ENCODE results near the gene MAML3.
"Not testable (repeated sequence)": the region's sequence is repeated elsewhere in the genome, so short reads cannot be mapped to it uniquely, and the experiment has no call there.

The MAML3 gene

DNA sequence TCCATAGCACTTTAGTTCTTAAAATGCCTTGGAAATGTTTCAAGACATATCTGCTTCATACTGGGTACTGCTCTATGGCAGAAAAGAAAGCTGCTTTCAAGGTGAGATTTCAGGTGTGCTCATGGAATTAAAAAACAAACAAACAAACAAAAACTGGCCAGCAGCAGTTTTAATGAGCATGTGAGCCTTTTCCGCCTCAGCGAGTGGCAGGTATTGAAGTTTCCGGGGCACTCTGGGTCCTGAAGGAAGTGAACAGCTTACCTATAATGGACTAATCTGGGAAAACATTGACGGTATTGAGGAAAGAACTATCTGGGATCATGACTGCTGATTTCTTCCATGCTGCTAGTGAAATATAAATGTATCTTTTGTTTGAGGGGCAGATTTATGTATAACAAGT, 194.6 kb downstream of the MAML3 start:
- no peak for DNase-seq

DNA sequence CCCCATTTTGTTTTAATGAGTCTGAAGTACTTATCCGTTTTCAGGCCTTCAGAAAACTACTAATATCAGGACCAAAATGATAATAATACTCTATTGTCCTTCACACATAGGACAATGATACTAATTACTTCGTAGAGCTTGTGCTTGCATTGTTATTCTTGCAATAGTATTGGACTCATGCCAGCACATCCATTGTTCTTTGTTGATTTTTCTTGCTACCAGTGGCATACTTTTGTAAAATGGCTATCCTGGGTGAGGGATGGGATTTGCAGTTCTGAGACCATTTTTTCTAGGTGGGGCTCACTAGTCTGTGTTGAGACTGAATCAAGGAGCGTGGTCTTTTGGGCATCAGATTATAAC, 195.3 kb downstream of the MAML3 start:
- DNase-seq = no peak

DNA sequence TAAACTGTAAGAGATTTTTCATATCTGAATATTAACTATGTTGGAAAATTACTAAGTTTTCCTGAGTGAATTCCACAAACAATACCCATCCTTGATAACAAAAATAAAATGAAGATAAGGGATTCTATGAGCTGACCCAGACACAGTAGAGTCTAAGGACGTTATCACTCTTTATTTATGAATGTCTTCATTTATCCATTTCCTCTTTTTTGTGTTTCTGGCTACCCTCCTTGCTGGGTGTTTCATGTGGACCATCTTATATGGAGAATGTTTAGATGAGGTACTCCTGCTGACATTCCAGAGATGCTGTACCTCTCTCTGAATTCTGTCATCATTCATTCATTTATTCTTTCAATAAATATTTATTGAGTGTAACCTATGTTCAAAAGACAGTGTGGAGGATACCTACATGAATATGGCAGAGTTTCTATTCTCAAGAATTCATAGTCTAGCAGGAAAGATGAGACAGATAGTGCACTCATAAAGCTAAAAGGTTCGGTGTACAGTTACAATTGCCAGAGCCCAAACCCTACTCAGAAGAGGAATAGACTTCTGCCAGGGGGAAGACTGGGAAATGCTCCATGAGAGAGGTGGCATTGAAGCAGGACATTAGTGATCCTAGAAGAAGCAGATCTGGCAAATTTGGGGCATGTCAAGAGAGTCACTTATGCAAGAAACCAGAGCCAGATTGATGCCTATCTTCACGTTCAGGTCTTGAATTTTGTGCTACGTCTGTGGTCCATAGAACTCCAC, 195.8 kb downstream of the MAML3 start:
- peak in 1 of 14 donors; percentile 19 for DNase-seq

DNA sequence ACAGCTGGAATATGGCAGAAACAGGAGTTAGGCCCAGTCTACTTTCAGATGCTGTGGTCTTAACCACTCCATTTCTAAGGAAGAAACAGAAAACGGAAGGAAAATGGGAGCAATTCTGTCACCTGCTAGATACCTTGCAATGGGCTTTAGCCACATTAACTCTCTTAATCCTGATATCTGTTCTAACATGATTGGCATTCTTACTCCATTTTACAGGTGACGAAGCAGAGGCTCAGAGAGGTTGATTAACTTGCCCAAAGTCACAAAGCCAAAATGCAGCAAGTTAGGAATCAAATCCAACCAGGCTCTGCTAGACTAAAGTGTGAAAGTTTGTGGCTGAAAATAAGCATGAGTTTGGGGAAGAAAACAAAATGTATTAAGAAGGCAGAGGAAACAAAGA, 196.9 kb downstream of the MAML3 start:
- DNase-seq = no peak

DNA sequence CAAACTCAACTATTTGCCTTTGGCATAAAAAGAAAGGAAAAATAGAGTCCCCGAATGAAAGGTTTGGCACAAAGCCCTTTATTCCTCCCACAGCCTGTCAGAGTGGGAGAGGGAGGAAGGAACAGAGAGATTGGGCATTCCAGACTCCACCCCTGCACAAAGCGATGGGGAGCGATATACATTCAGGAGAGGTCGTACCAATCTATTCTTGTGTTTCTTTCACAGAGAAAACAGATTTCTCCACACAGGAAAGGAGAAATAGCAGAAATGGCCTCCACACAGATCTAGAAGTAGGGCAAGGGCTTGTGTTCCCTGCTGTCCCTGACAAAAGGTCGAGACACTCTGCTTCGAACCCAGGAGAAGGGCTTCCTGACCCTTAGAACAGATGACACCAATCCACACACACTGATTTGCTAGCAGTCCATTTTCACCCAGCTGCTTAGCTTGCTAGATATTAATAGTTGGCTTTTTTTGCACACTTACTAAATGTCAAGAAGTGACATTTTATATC, 197.4 kb downstream of the MAML3 start:
- peak in 1 of 14 donors; percentile 24 for DNase-seq

DNA sequence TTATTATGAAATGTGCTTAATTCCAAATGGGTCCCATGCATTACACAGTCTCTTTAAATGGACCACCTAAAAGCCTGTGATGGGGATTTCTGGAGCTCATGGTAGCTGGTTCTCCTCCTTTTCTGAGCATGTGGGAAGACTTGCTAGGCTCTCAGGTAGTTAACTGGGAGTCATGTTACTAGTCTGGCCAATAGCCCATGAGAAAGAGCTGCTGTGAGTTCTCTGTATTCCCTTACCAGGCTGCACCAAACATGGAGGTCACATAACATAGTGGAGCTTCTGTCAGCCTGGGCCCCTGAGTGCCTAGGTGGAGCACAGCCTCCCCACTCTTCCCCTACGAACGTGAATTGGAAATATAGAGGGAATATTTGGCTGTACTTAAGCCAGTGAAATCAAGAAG, 198.4 kb downstream of the MAML3 start:
- DNase-seq = no peak

DNA sequence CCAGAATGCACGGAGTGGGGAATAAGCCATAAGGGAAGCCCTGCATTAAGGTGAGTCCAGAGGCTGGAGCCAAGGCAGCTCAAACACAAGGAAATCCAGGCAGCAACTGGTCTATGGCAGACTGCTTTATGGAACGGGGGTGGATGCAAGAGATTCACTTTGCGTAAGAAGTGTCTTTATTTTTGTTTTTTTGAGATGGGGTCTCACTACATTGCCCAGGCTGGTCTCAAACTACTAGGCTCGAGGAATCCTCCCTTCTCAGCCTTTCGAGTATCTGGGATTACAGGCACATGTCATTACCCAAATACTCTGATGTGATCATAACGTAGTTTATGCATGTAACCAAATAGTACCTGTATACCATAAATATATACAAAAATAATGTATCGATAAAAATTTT, 199.5 kb downstream of the MAML3 start:
- no peak for DNase-seq

DNA sequence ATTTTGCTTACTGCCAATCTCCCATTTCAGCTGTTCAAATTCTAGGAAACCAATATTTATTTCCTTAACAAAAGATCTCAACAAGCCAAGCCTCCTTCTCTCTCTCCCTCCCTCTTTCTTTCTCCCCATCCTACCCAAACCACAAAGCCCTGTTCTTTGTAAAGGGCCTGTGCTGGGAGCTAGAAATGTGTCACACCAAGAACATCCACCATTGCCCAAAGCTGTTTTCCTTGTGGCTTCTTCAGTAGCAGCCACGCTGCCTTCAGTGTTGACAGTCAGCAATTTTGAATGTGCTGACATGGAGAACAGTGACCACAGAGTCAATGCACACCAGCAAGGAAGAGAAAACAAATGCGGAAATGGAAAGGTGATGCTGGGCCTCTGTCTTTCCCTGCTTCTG, 203.0 kb downstream of the MAML3 start:
- DNase-seq = no peak

DNA sequence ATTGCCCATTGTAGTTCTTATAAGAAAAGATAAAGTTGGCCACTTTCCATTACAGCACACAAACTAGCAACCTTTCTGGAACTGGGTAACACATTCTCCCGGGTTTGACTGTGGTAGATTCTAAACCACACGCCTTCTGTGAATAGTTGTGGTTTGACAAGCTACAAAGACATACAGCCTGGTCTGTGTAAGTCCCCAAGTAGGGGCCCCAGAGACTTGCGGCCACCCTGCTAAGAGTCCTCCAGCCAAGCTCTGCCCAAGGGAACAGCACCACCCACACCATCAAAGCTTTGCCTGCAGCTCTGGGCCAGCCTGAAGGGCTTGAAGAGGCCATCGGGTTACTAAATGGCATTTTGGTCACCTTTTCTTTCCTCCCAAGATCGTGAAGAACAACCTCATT, 203.4 kb downstream of the MAML3 start:
- DNase-seq = no peak

DNA sequence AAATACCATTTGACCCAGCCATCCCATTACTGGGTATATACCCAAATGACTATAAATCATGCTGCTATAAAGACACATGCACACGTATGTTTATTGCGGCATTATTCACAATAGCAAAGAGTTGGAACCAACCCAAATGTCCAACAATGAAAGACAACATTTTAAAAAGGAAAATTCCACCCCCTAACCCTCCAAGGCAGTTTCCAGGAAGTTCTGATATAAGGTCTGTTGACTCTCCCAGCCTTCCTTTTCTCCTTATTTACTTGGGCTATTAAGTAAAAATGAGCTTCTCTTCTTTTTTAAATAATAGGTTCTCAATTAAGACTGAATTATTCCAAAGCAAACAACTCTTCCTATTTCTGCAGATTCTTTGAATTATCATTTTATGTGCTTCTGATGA, 209.1 kb downstream of the MAML3 start:
- not testable (repeated sequence) for DNase-seq

DNA sequence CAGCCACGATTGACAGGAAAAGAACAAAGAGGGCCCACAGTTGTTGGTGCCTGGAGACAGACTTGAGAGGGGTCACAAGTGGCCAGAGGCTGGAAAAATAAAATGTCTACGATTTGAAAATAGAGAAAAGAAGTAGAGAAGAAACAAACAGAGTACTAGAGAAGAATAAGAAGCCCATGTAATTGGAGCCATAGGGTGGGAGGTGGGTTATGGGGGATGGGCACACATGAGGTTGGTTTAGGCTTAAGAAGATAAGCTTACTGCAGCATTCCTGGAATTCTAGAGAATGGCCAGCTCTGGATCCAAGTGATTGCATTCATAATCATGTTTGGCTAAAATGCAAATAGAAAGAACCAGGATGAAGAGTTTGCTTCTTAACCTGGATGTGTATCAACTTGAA, 210.7 kb downstream of the MAML3 start:
- DNase-seq = no peak

DNA sequence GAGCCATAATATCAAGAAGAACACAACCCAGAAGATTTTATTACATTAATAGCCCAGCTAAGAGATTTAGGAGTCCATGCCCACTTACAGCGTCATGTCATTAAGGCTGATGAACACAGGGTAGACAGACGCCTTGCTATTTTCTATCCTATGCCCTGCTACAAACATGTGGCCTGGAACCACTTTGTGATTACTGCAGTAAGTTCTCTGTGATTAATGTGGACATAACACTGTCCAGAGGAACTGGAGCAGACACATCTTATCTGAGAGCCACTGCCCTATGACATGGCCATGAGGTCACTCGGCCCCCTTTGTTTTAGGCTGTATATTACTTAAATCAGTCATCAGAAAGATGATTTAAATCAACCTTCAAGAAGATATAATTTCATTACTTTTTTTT, 211.7 kb downstream of the MAML3 start:
- no peak for DNase-seq

DNA sequence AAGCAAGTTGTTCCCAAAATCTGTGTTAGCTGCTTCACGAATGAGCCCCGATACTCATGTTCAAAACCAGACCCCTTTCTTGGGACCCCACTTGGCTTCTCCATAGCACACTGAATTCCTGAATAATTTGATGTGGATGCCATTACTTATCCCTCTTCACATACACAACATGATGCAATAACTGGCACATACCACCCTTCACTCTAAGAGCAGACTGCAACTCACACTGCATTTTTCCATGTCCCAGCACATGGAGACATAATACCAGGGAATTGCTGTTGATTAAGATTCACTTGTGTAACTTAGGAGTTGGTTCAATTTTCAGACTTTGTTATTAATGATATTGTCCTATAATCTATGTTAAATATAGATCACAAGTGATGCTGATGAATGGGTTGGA, 213.4 kb downstream of the MAML3 start:
- no peak for DNase-seq

DNA sequence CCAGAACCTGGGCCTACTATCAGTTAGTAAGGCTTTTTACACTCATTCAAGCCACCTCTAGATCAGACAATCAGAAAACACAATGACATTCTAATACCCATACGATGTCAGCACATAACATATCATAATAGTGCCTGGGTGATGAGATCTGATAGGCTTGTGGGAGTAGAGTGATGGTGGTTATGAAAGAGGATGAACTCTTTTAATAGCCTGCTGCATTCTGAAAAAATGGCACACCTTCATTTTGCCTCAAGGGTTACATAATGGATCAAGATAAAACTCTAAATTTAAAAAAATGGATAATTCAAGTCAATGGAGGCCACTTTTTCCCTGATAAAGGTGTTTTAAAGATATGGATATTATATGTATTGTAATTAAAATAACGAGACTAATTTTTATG, 215.6 kb downstream of the MAML3 start:
- DNase-seq = no peak

DNA sequence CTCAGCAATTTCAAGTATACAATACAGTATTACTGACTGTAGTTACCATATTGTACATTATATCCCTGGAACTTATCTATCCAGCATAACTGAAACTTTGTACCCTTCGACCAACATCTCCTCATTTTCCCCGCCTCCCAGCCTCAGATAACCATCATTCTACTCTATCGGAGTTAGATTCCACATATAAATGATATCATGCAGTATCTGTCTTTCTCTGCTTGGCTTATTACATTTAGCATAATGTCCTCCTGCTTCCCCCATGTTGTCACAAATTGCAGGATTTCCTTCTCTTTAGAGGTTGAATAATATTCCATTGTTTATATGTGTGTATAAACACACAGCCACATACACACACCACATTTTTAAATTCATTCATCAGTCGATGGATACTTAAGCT, 218.1 kb downstream of the MAML3 start:
- DNase-seq = no peak

DNA sequence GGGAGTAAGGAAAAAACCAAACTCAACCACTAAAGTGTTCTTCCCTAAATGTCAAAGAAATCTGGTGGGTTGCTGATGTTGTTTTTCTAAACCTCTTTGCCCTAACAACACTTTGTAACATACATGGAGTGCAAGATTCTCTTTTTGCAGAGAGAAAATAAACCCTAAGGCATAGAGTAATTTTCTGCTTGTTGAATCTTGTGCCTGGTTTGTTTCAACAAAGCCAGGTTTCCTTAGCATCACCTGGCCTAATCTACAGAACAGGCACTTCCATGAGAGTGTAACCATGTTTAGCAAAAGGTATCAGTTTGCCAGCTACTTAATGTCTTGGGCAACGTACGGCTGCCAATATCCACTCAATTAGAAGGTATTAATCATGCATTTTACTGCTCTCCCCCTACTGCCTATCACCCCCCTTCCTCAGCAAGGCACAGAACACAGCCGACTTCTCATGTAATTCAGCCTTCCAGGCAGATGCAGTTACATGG, 219.2 kb downstream of the MAML3 start:
- no peak for DNase-seq

DNA sequence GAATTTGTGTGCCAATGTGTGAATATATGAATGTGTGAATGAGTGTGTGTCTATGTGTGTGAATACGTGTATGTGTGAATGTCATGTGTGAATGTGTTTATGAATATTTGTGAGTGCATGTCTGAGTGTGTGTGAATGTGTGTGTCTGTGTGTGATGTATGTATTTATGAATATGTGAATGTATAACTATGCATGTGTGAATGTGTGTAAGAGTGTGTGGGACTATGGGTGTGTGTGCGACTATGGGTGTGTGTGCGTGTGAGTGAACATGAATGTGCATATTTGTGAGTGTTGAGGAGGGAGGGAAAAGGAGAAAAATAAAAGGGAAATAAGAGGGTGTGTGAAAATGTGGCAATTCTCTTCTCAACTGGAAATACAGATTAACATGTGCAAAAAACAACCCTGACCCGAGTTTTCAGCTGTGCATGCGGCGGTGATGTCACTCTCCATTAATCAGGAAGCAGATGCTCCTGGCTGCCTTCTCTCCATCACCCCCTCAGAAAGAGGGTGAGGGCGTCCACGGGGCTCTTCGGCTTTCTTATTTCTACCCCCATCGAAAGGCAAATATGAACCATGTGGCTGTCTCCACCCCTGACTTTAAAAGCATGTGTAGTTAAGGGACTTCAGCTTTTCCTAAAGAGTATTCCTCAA, 219.8 kb downstream of the MAML3 start:
- DNase-seq = no peak

DNA sequence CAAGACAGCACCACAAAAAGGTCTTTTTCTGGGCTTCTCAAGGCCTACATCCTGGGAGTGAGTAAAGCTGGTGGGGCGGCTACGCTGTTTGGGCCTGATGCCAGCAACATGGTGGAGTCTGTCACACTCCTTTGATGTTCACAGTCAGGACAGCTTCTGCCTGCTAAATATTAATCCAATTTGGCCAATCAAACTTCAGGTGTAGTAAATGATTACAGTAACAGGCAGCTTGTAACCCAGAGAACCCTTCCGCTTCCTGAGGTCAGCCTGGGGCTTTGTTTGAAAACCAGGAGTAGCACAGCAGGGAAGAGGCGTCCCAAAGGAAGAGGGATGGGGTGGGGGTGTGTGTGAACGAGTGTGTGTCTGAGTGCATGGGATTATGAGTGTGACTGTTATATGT, 220.4 kb downstream of the MAML3 start:
- DNase-seq = no peak

DNA sequence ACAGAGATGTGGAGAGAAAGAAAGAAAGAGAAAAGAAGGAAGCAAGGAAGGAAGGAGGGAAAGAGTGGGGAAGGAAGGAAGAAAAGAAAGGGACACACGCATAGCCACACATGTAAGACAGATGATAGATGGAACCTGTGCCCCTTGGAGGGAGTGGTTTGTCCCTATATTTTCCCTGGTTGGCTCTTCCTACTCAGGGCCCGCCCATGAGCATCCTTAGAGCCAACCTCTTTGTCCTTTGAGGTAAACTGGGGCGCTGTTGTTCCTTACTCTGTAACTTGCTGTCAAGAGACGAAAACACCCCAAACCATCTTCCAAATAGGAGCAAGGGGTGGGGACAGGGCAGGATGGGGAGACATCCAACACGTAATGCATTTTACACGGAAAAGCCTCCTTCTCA, 220.9 kb downstream of the MAML3 start:
- DNase-seq = no peak

DNA sequence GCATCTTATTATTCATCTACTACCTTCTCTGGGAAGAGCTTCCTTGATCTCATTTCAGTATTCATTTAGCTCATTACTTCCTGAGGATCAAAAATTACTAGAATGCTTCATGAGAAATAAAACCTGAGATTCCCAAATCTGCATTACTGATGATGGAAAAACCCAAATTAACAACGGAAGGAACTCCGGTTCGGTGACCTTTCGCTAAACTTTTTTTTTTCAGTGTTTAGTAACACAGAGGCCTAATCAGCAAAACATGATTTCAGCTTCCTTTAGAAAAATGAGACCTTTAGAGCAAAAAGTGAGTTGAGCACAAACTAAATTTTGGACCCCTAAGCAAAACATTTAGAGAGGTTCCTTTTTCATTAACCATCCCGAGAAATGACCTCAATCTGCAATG, 229.2 kb downstream of the MAML3 start:
- no peak for DNase-seq

DNA sequence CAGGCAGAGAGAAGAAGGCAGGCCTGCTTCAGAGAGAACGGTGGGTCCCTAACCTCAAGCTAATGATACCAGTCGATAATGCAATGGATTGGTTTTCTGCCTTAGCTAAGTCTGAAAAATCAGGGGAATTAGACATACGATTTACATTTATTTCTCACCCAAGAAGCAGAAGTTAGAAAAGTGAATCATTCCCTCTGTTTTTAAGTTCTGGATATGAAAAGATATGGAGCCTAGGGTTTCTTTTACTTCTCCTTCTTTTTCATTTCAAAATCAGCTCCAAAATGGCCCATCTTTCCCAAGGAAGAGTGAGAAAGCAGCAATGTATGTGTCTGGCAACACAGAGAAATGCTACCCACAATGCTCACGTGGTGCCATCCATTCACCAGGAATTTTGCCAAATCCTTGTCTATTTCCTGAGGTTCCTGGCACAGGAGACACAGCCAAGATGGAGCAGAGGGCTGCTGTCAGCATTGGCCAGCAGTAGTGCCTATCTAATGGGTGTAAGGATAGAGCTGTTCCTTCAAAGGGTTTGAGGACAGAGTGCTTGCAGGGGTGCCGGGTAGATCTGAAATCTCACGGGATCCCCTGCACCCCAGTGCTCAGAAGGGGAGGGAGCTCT, 231.5 kb downstream of the MAML3 start:
- peak in 2 of 14 donors; percentile 5 to 83 for DNase-seq

DNA sequence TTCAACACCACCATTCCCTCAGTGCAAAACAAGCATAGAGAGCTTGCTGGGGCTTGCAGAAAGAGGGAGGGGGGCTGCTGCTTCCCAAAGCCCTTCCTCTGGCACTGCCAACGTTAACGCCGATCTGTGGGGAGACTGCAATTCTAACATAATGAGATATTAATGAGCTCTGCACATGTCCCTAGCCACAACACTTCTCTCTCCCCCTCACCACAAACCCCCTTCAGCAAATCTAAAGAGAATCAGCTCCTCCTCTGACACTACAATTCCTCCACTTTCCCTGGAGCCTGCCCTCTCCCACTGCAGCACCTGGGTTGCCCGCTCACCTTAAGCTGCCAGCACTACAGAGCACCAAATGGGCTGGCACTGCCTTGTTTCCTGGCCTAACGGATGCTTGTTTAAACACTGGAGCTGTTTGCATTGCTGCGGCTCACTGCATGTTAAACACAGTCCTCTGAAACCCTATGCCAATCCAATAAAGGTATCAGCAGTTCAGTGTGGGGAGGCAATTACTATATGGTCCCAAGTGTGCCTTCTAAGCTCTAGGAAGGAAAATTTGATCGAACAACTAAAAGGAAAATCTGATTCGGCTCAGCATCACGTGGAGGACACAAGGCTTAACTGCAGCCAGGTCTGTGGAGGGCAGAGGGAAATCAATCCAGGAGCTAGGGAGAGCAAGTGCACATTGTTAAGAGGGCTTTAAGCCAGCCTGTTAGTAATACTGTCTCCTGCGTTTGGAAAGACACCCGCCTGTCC, 232.4 kb downstream of the MAML3 start:
- DNase-seq = peak in 1 of 14 donors; percentile 83

DNA sequence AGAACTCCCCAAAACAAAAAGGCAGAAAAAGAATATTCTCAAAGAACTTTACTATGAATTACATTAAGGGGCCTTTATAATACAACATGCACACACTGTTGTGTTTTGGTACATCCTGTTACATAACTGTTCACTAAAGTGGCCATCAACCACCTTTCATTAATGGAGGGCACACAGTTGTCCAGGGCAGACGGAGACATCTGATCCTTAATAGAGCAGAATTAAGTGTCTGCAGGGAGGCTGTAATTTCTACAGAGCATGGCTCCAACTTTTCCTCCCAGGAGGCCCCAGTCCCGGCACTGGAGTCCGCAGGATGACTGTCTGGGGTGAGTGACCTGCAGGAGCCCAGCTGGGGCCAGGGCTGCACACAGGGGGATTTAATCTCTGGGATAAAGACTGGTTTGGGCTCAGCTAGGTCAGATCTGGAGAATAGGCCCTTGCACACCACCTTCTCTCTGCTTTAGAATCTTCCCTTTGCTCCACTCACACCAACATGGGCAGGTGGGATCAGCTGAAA, 233.4 kb downstream of the MAML3 start:
- peak in 1 of 14 donors; percentile 87 for DNase-seq

Measured in C1 segment of cervical spinal cord (tissue), 14 donors.